GM12878 (cell line): ENCODE results near the gene ZDHHC18. TPM values are rescaled to one million over a fixed set of nuclear protein-coding genes. Genes with fewer than 3 reads are reported as not detected.

ENCODE experiments used
- BCLAF1 ChIP-seq: fragments of 450-650 bp; IDR thresholded peaks from 2 replicates; pipeline ENCODE4 v1.6.1; 2017; ENCODE audit warnings: antibody characterized with exemption, mild to moderate bottlenecking, moderate library complexity
- BMI1 ChIP-seq: fragments of 450-650 bp; IDR thresholded peaks from 2 replicates; pipeline ENCODE4 v1.6.1; 2016; ENCODE audit warnings: mild to moderate bottlenecking, moderate library complexity, borderline replicate concordance
- CBX5 ChIP-seq: sonication (generic); IDR thresholded peaks from 2 replicates; pipeline ENCODE4 v1.6.1; 2016; ENCODE audit warnings: low read depth, moderate library complexity, mild to moderate bottlenecking, inconsistent platforms
- CHD2 ChIP-seq: IDR thresholded peaks from 2 replicates; pipeline ENCODE4 v1.6.1; 2011; ENCODE audit warnings: low read depth, low read length, improper control_type of control experiment, borderline replicate concordance
- CHD4 ChIP-seq: fragments of 200-600 bp; sonication (generic); IDR thresholded peaks from 2 replicates; pipeline ENCODE4 v1.6.1; 2016; ENCODE audit warnings: mild to moderate bottlenecking
- CREM ChIP-seq: IDR thresholded peaks from 2 replicates; pipeline ENCODE4 v1.6.1; 2014; ENCODE audit warnings: antibody characterized with exemption, low read depth
- E2F4 ChIP-seq: IDR thresholded peaks from 2 replicates; pipeline ENCODE4 v1.6.1; 2012; ENCODE audit warnings: low read depth, low read length, improper control_type of control experiment
- ESRRA ChIP-seq: IDR thresholded peaks from 2 replicates; pipeline ENCODE4 v1.6.1; 2012; ENCODE audit warnings: mild to moderate bottlenecking, low read length, improper control_type of control experiment
- FOS ChIP-seq: IDR thresholded peaks from 3 replicates; pipeline ENCODE4 v1.6.1; 2011; ENCODE audit warnings: borderline replicate concordance; ENCODE audit not compliant: insufficient read length; ENCODE audit errors: extremely low read depth
- GABPA ChIP-seq: IDR thresholded peaks from 2 replicates; pipeline ENCODE4 v1.6.1; 2014; ENCODE audit warnings: antibody characterized with exemption, low read depth, mild to moderate bottlenecking, inconsistent platforms
- KDM1A ChIP-seq: fragments of 200-600 bp; sonication (generic); IDR thresholded peaks from 2 replicates; pipeline ENCODE4 v1.6.1; 2016; ENCODE audit warnings: borderline replicate concordance
- MEF2B ChIP-seq: fragments of 450-650 bp; IDR thresholded peaks from 2 replicates; pipeline ENCODE4 v1.6.1; 2018; ENCODE audit warnings: mild to moderate bottlenecking, moderate library complexity; ENCODE audit not compliant: partially characterized antibody, poor library complexity, severe bottlenecking
- MTA2 ChIP-seq: fragments of 450-650 bp; IDR thresholded peaks from 2 replicates; pipeline ENCODE4 v1.6.1; 2016; ENCODE audit warnings: low read depth, mild to moderate bottlenecking, moderate library complexity
- POLR2A ChIP-seq: IDR thresholded peaks from 2 replicates; pipeline ENCODE4 v1.6.1; 2011; ENCODE audit warnings: low read depth, mild to moderate bottlenecking, low read length
- RCOR1 ChIP-seq: conservative IDR thresholded peaks from 2 replicates; pipeline ENCODE4 v1.6.1; 2012; ENCODE audit warnings: low read depth, low read length, improper control_type of control experiment
- RELA ChIP-seq: fragments of 450-650 bp; IDR thresholded peaks from 2 replicates; pipeline ENCODE4 v1.8.0; 2014; ENCODE audit warnings: borderline replicate concordance; ENCODE audit not compliant: partially characterized antibody
- SIN3A ChIP-seq: IDR thresholded peaks from 2 replicates; pipeline ENCODE4 v1.6.1; 2012; ENCODE audit warnings: low read depth, low read length, improper control_type of control experiment
- SMC3 ChIP-seq: IDR thresholded peaks from 2 replicates; pipeline ENCODE4 v1.6.1; 2011; ENCODE audit warnings: low read length, improper control_type of control experiment, borderline replicate concordance
- SREBF2 ChIP-seq: IDR thresholded peaks from 2 replicates; pipeline ENCODE4 v1.6.1; 2012; ENCODE audit warnings: mild to moderate bottlenecking, low read length
- STAT1 ChIP-seq: fragments of 450-650 bp; conservative IDR thresholded peaks from 2 replicates; pipeline ENCODE4 v1.6.1; 2014; ENCODE audit warnings: antibody characterized with exemption, mild to moderate bottlenecking
- SUZ12 ChIP-seq: fragments of 200-600 bp; sonication (generic); IDR thresholded peaks from one replicate; pipeline ENCODE4 v1.6.1; 2018; ENCODE audit warnings: antibody characterized with exemption, mild to moderate bottlenecking; ENCODE audit not compliant: unreplicated experiment
- USF2 ChIP-seq: IDR thresholded peaks from 2 replicates; pipeline ENCODE4 v1.6.1; 2011; ENCODE audit warnings: low read depth, low read length, improper control_type of control experiment, borderline replicate concordance
- ZBTB11 ChIP-seq: fragments of 450-650 bp; formaldehyde crosslinking; IDR thresholded peaks from 2 replicates; pipeline ENCODE4 v1.5.0; 2022; ENCODE audit warnings: mild to moderate bottlenecking, missing genetic modification characterization
- ZNF217 ChIP-seq: fragments of 450-650 bp; IDR thresholded peaks from 2 replicates; pipeline ENCODE4 v1.6.1; 2017; ENCODE audit warnings: antibody characterized with exemption, mild to moderate bottlenecking
- ZNF622 ChIP-seq: fragments of 450-650 bp; IDR thresholded peaks from 2 replicates; pipeline ENCODE4 v1.6.1; 2017; ENCODE audit warnings: mild to moderate bottlenecking, inconsistent platforms
- ZZZ3 ChIP-seq: IDR thresholded peaks from 2 replicates; pipeline ENCODE4 v1.6.1; 2011; ENCODE audit warnings: low read depth; ENCODE audit not compliant: control insufficient read depth, insufficient read length
- polyA plus RNA-seq, 11 experiments: library from polyadenylated mRNA; depleted of rRNA in 4 of 11; unstranded in 6 of 11; stranded (reverse) in 5 of 11; fragments of >200 nt; fragmentation: Nextera tagmentation in 4 of 11; fragmentation: Illumina TruSeq in 1 of 11; extraction: Ambion mirVana in 4 of 11; extraction: Trizol in 1 of 11; gene quantifications; 1 replicate in 1 of 11; 2 replicates in 10 of 11; pipeline versions ENCODE4 v1.2.1 to v1.2.3, GENCODE V29; 2011 to 2016; ENCODE audit warnings: inconsistent platforms in 2 of 11, missing spikeins in 2 of 11, low read depth in 1 of 11
- total RNA-seq, 4 experiments: library from RNA; depleted of rRNA in 3 of 4; stranded (reverse); fragments of >200 nt in 3 of 4; fragmentation: Illumina TruSeq in 1 of 4; extraction: Trizol in 1 of 4; gene quantifications; 2 replicates each; pipeline versions ENCODE4 v1.2.1 to v1.2.3, GENCODE V29; 2013 to 2021

The ZDHHC18 gene
- total and polyA plus RNA-seq, 10 of the 15 experiments (the other 5 are each of a cell fraction or from before 2014, with no cell fraction given) = 0.40 to 81.2 (median 21.3) TPM

GRCh38 chr1:26820784-26821269, 5.7 kb upstream of the ZDHHC18 start (continued):
- TF ChIP-seq MEF2B (peak; percentile 53), CBX5 (no peak), SMC3 (peak; percentile 27; the same call in 1 of the 2 replicates), STAT1 (no peak), SUZ12 (no peak), USF2 (no peak), ZBTB11 (CRISPR knock-in tag) (no peak), CHD2 (no peak), KDM1A (no peak), ESRRA (no peak), E2F4 (no peak), POLR2A (no peak), RCOR1 (0 out of 2 replicates have a peak, but pooled peaks have one; percentile 37), RELA (no peak), FOS (no peak), GABPA (no peak), CHD4 (no peak), BMI1 (no peak), MTA2 (peak; percentile 48), ZNF622 (no peak), BCLAF1 (no peak), ZZZ3 (no peak), CREM (no peak), SIN3A (no peak), ZNF217 (no peak; the same call in 1 of the 2 replicates), SREBF2 (no peak)
